HepG2 (cell line): ENCODE results near the gene VEGFA. TPM values are rescaled to one million over a fixed set of nuclear protein-coding genes. Genes with fewer than 3 reads are reported as not detected.

Experiments
- AGO2 ChIP-seq: fragments of 200-400 bp; formaldehyde crosslinking; optimal IDR thresholded peaks from 2 replicates; pipeline ENCODE3; 2017; ENCODE audit warnings: mild to moderate bottlenecking, low read depth, low read length, moderate library complexity
- BRD4 ChIP-seq: sonication (generic); formaldehyde crosslinking; IDR thresholded peaks from 2 replicates; pipeline ENCODE4 v1.4.0; 2020; ENCODE audit warnings: missing genetic modification reagents
- HNF4A ChIP-seq: sonication (generic); formaldehyde crosslinking; IDR thresholded peaks from 2 replicates; pipeline ENCODE4 v1.4.0; 2020; ENCODE audit warnings: missing genetic modification reagents
- KDM2A ChIP-seq: sonication (generic); formaldehyde crosslinking; IDR thresholded peaks from 2 replicates; pipeline ENCODE4 v1.4.0; 2020; ENCODE audit warnings: low read depth, missing genetic modification reagents, borderline replicate concordance
- MEF2D ChIP-seq: sonication (generic); formaldehyde crosslinking; IDR thresholded peaks from 2 replicates; pipeline ENCODE4 v1.5.1; 2020; ENCODE audit warnings: mild to moderate bottlenecking, missing genetic modification reagents
- SALL1 ChIP-seq: sonication (generic); formaldehyde crosslinking; IDR thresholded peaks from 2 replicates; pipeline ENCODE4 v1.8.0; 2022; ENCODE audit warnings: mild to moderate bottlenecking, missing genetic modification reagents
- ZMAT5 ChIP-seq: sonication (generic); formaldehyde crosslinking; IDR thresholded peaks from 2 replicates; pipeline ENCODE4 v1.5.0; 2020; ENCODE audit warnings: mild to moderate bottlenecking, low read depth, missing genetic modification reagents, borderline replicate concordance
- ZNF180 ChIP-seq: sonication (generic); formaldehyde crosslinking; IDR thresholded peaks from 2 replicates; pipeline ENCODE4 v1.4.0; 2020; ENCODE audit warnings: low read depth, missing genetic modification reagents, borderline replicate concordance
- ZNF335 ChIP-seq: sonication (generic); formaldehyde crosslinking; IDR thresholded peaks from 2 replicates; pipeline ENCODE4 v1.4.0; 2020; ENCODE audit warnings: missing genetic modification reagents
- ZNF670 ChIP-seq: sonication (generic); formaldehyde crosslinking; IDR thresholded peaks from 2 replicates; pipeline ENCODE4 v1.8.0; 2022; ENCODE audit warnings: mild to moderate bottlenecking, missing genetic modification reagents, borderline replicate concordance
- ZNF704 ChIP-seq: sonication (generic); formaldehyde crosslinking; IDR thresholded peaks from 2 replicates; pipeline ENCODE4 v1.8.1; 2023; ENCODE audit warnings: mild to moderate bottlenecking, inconsistent platforms, moderate library complexity, missing genetic modification reagents, borderline replicate concordance
- ZNF710 ChIP-seq: sonication (generic); formaldehyde crosslinking; IDR thresholded peaks from 2 replicates; pipeline ENCODE4 v1.5.0; 2020; ENCODE audit warnings: mild to moderate bottlenecking, missing genetic modification reagents, borderline replicate concordance
- polyA plus RNA-seq, 8 experiments: library from polyadenylated mRNA; depleted of rRNA in 3 of 8; stranded (reverse) in 7 of 8; unstranded in 1 of 8; fragments of >200 nt; fragmentation: Illumina TruSeq in 4 of 8; extraction: Trizol in 4 of 8; gene quantifications; 2 replicates each; pipeline versions ENCODE4 v1.2.1 to v1.2.3, GENCODE V29; 2011 to 2016; ENCODE audit warnings: low read depth in 4 of 8, missing spikeins in 1 of 8, mixed read lengths in 1 of 8; ENCODE audit not compliant: insufficient read depth in 1 of 8
- total RNA-seq, 5 experiments: library from RNA; depleted of rRNA; stranded (reverse); fragments of >200 nt; fragmentation: Illumina TruSeq; extraction: Trizol; gene quantifications; 2 replicates each; pipeline ENCODE4 v1.2.3, GENCODE V29; 2016; ENCODE audit warnings: low read depth in 1 of 5
- TF ChIP-seq, protein P1 (sequence below): sonication (generic); formaldehyde crosslinking; IDR thresholded peaks from 2 replicates; pipeline ENCODE4 v1.5.0; 2020; ENCODE audit warnings: mild to moderate bottlenecking, missing genetic modification reagents, borderline replicate concordance
- TF ChIP-seq, protein P2 (sequence below): IDR thresholded peaks from 2 replicates; pipeline ENCODE4 v1.6.1; 2016; ENCODE audit warnings: low read depth, control low read depth

The VEGFA gene
- total and polyA plus RNA-seq, 2 of the 13 experiments (the other 11 are each of a cell fraction or from before 2014, with no cell fraction given) = 68.1 to 629 TPM

DNA sequence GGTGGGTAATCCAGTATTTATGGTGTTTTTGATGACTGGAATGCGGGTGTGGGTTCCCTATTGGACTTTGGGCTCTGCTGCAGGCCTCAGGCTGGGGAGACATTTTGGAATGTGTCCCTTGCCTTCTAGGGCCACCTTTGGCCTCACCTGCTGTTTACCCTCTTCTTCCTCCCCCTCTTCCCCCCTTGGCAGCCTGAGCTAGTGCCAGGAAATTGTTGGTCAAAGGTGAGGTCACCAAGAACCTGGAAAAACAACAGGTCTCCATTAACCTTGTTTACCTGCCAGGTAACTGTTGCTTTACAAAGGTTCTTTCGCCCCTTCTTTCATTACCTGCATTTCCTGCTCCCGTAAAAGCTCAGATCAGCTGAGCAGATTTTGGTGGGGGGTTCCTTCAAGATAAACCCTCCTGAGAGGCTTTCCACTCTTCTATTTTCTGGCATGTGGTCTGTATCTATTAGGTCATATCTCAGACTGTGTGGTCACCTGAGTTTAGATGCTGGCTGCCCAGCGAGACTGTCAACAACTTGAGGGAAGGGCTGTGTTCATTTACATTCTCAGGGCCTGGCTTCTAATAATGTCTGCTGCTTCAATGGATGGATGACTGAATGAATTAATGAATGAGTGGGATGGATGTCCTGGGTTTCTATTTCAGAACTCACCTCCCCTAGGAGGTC is 34.7 kb downstream of the VEGFA start (continued):
- TF ChIP-seq, protein P1, sequence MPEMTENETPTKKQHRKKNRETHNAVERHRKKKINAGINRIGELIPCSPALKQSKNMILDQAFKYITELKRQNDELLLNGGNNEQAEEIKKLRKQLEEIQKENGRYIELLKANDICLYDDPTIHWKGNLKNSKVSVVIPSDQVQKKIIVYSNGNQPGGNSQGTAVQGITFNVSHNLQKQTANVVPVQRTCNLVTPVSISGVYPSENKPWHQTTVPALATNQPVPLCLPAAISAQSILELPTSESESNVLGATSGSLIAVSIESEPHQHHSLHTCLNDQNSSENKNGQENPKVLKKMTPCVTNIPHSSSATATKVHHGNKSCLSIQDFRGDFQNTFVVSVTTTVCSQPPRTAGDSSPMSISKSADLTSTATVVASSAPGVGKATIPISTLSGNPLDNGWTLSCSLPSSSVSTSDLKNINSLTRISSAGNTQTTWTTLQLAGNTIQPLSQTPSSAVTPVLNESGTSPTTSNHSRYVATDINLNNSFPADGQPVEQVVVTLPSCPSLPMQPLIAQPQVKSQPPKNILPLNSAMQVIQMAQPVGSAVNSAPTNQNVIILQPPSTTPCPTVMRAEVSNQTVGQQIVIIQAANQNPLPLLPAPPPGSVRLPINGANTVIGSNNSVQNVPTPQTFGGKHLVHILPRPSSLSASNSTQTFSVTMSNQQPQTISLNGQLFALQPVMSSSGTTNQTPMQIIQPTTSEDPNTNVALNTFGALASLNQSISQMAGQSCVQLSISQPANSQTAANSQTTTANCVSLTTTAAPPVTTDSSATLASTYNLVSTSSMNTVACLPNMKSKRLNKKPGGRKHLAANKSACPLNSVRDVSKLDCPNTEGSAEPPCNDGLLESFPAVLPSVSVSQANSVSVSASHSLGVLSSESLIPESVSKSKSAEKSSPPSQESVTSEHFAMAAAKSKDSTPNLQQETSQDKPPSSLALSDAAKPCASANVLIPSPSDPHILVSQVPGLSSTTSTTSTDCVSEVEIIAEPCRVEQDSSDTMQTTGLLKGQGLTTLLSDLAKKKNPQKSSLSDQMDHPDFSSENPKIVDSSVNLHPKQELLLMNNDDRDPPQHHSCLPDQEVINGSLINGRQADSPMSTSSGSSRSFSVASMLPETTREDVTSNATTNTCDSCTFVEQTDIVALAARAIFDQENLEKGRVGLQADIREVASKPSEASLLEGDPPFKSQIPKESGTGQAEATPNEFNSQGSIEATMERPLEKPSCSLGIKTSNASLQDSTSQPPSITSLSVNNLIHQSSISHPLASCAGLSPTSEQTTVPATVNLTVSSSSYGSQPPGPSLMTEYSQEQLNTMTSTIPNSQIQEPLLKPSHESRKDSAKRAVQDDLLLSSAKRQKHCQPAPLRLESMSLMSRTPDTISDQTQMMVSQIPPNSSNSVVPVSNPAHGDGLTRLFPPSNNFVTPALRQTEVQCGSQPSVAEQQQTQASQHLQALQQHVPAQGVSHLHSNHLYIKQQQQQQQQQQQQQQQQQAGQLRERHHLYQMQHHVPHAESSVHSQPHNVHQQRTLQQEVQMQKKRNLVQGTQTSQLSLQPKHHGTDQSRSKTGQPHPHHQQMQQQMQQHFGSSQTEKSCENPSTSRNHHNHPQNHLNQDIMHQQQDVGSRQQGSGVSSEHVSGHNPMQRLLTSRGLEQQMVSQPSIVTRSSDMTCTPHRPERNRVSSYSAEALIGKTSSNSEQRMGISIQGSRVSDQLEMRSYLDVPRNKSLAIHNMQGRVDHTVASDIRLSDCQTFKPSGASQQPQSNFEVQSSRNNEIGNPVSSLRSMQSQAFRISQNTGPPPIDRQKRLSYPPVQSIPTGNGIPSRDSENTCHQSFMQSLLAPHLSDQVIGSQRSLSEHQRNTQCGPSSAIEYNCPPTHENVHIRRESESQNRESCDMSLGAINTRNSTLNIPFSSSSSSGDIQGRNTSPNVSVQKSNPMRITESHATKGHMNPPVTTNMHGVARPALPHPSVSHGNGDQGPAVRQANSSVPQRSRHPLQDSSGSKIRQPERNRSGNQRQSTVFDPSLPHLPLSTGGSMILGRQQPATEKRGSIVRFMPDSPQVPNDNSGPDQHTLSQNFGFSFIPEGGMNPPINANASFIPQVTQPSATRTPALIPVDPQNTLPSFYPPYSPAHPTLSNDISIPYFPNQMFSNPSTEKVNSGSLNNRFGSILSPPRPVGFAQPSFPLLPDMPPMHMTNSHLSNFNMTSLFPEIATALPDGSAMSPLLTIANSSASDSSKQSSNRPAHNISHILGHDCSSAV (CRISPR knock-in tag) = no peak
- TF ChIP-seq ZNF704 (CRISPR knock-in tag) (no peak; the same call in 1 of the 2 replicates), ZNF180 (CRISPR knock-in tag) (no peak), ZMAT5 (CRISPR knock-in tag) (no peak), HNF4A (CRISPR knock-in tag) (peak; percentile 97), ZNF710 (peak; percentile 80; the same call in 1 of the 2 replicates), SALL1 (CRISPR knock-in tag) (peak; percentile 93), BRD4 (CRISPR knock-in tag) (0 out of 2 replicates have a peak, but pooled peaks have one; percentile 46), ZNF335 (CRISPR knock-in tag) (no peak), ZNF670 (CRISPR knock-in tag) (no peak), KDM2A (CRISPR knock-in tag) (0 out of 2 replicates have a peak, but pooled peaks have one; percentile 34), AGO2 (no peak), MEF2D (CRISPR knock-in tag) (no peak)
- TF ChIP-seq, protein P2, sequence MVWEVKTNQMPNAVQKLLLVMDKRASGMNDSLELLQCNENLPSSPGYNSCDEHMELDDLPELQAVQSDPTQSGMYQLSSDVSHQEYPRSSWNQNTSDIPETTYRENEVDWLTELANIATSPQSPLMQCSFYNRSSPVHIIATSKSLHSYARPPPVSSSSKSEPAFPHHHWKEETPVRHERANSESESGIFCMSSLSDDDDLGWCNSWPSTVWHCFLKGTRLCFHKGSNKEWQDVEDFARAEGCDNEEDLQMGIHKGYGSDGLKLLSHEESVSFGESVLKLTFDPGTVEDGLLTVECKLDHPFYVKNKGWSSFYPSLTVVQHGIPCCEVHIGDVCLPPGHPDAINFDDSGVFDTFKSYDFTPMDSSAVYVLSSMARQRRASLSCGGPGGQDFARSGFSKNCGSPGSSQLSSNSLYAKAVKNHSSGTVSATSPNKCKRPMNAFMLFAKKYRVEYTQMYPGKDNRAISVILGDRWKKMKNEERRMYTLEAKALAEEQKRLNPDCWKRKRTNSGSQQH (CRISPR knock-in tag) = 0 out of 2 replicates have a peak, but pooled peaks have one; percentile 26
